ENCODE data around the gene ENPP1. TPM values are rescaled to one million over a fixed set of nuclear protein-coding genes. Genes with fewer than 3 reads are reported as not detected.

ENPP1 gene
- polyA plus RNA-seq, 6 donors from 2014 or later: 0.33 to 1.3 (median 0.75) TPM; not detected in 1

DNA sequence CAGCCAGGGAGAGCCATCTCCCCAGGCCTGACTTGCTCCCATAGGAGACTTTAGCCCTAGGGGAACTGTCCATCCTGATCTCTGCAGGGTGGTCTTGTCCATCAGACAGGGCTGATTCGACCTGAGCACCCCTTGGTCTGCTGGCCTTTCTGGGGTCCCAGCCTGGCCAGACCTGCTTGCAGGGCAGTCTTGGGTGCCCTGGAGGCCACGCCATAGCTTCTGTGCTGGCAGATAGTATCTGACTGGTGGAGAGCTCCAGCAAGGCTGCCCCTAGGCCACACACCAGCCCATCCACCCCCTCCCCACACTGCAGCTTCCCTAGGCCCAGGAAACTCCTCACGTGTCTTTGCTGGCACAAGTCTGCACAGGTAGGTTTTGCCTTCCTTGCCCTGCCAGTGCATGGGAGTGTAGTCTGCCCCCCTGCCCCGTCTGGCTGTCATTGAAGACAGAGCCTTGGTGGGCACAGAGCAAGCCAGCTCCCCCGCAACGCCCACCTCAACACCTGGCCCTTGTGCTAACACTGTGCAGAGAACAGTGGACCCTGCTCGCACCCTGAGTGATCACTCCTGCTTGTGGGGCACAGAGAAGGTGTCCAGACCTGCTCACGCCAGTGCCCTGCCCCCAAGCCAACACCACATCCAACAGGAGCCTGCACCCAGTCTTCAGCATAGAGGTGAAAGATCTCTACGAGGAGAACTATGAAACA lies 111.0 kb downstream of the ENPP1 start:
- Mint-ChIP-seq H3K9me3 (peaks cover 0 to 31% (median 17%) of the 10 kb centered on the region in 7 donors), H3K4me1 (peaks cover 16 to 33% (median 21%) of the 10 kb centered on the region in 3 donors), H3K27me3 (peaks cover 16 to 32% (median 21%) of the 10 kb centered on the region in 3 donors), H3K4me3 (no peak overlapping the region), H3K36me3 (peaks cover 0 to 12% of the 10 kb centered on the region in 2 donors), H3K27ac (no peak overlapping the region)
- DNase-seq (no peak), ATAC-seq (ENCODE audit: low read depth in 2 of 2) (no peak)

DNA sequence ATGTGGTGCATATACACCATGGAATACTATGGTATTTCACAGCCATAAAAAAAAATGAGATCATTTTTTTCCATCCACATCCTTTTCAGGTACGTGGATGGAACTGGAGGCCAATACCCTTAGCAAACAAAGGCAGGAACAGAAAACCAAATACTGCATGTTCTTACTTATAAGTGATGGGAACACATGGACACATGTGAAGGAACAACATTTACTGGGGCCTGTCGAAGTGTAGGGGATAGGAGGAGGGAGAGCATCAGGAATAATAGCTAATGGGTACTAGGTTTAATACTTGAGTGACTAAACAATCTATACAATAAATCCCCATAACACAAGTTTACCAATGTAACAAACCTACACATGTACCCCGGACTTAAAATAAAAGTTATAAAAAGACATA lies 112.8 kb downstream of the ENPP1 start:
- Mint-ChIP-seq H3K36me3 (peaks cover 0 to 12% of the 10 kb centered on the region in 2 donors), H3K4me3 (no peak overlapping the region), H3K9me3 (peaks cover 0 to 33% (median 20%) of the 10 kb centered on the region in 7 donors), H3K27ac (no peak overlapping the region), H3K4me1 (peaks cover 16 to 24% (median 21%) of the 10 kb centered on the region in 3 donors), H3K27me3 (peaks cover 16 to 30% (median 18%) of the 10 kb centered on the region in 3 donors)
- ATAC-seq (ENCODE audit: low read depth in 2 of 2) (no peak), DNase-seq (no peak)

DNA sequence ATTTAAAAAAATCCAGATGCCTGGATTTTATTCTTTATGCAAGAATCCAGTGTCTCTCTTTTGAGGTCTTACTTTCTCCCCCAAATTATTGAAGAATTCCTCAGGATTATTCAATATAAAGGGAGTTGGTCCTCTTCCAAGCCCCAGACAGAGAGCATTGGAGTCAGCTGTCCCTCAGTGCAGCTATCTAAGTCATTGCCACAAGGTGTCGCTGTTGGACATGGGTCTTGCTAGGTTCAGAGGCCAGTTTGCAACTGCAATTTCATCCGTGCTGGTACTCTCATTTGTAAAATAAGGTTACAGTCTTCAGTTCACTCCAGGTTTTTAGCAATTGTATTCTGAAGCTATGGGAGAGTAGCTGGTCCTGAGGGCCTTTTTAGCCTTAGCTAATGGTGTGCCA lies 115.5 kb downstream of the ENPP1 start:
- H3K36me3 Mint-ChIP-seq: no peaks in the 10 kb centered on the region
- no peak overlapping the region for H3K4me3 Mint-ChIP-seq
- peak overlapping the region in 1 of 6 donors; percentile 56 for H3K27ac Mint-ChIP-seq
- peaks cover 0 to 28% (median 19%) of the 10 kb centered on the region in 7 donors for H3K9me3 Mint-ChIP-seq
- DNase-seq (peak; percentile 34), ATAC-seq (ENCODE audit: low read depth in 2 of 2) (peak; percentile 73 to 80)
- H3K4me1 Mint-ChIP-seq: peaks cover 0 to under 1% (median under 1%) of the 10 kb centered on the region in 3 donors
- H3K27me3 Mint-ChIP-seq: peaks cover 8 to 12% (median 11%) of the 10 kb centered on the region in 3 donors

DNA sequence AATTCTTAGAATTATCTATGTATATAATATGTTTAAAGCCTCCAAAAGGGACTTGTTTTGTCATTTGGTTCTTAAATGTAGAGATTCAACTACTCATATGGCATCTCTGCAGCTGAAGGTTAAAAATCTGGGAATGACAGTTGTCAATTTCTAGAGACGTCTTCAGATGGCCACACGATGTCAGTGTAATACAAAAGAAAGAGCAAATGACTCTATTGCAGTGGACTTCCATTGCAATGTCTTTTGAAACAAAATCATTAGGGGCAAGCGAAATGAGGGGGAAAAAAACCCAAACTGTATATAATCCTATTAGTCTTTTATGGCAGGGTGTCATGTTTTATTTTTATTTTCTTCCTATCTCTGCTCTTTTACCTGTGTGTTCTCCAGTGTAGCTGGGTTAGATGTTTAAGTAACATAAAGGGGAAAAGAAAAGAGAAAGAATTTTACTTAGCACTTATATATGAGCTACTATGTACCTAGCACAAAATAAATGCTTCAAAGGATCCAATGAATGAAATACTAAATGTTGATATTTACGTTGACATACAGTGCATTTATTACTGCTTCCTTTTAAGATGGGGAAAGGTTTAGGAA lies 117.2 kb downstream of the ENPP1 start:
- H3K27me3 Mint-ChIP-seq: peaks cover 1 to 7% (median 1%) of the 10 kb centered on the region in 3 donors
- no peaks in the 10 kb centered on the region for H3K36me3 Mint-ChIP-seq
- H3K4me3 Mint-ChIP-seq: no peak overlapping the region
- H3K9me3 Mint-ChIP-seq: peaks cover 0 to 28% (median 19%) of the 10 kb centered on the region in 7 donors
- no peaks in the 10 kb centered on the region for H3K4me1 Mint-ChIP-seq
- no peak overlapping the region for H3K27ac Mint-ChIP-seq
- ATAC-seq (ENCODE audit: low read depth in 2 of 2) (peak in 1 of 2 donors; percentile 45), DNase-seq (no peak)

DNA sequence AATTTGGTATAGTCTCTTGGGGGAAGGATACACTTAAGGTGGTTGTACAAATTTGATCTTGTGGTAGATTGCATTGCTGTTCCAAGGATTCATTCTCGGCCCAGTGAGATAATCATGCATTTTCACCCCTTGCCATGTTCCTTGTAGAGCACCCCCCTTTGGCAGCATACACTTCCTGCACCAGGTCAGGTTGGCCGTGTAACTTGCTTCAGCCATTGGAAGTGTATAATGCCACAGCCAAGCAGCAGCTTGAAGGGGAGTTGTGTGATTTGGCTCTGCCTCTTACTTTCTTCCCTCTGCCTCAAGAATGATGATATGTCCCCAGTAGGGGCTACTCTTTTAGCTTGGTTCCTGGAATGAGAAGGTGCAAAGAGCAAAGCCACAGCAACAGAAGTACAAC lies 121.4 kb downstream of the ENPP1 start:
- ATAC-seq (ENCODE audit: low read depth in 2 of 2) (no peak), DNase-seq (no peak)
- peaks cover 0 to 4% (median 0%) of the 10 kb centered on the region in 7 donors for H3K9me3 Mint-ChIP-seq
- H3K36me3 Mint-ChIP-seq: no peaks in the 10 kb centered on the region
- H3K4me1 Mint-ChIP-seq: no peaks in the 10 kb centered on the region
- peak overlapping the region in 3 of 6 donors; percentile 7 to 38 (median 15) for H3K27ac Mint-ChIP-seq
- H3K4me3 Mint-ChIP-seq: no peak overlapping the region
- H3K27me3 Mint-ChIP-seq: peaks cover 0 to 15% (median 0%) of the 10 kb centered on the region in 3 donors

DNA sequence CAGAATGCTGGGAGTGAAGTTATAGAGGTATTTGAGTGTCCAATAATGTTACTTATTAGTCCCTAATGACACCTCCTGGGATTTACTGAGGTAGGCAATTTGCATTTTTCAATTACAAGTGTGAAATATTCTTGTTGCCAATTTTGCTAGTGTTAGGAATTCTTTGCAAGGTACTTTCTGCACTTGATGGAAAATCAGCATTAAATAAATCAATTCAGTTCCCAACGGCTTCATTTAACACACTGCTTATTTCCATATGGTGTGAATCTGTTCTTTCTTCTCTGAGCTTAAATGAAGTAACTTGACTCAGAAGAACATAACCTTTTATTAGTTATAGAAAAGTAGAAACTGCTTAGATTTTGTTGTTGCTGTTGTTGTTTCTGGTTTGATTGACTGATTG lies 122.2 kb downstream of the ENPP1 start:
- Mint-ChIP-seq H3K27ac (no peak overlapping the region), H3K36me3 (no peaks in the 10 kb centered on the region), H3K9me3 (peaks cover 0 to 2% (median 0%) of the 10 kb centered on the region in 7 donors), H3K4me1 (no peaks in the 10 kb centered on the region), H3K4me3 (no peak overlapping the region), H3K27me3 (peaks cover 0 to 13% (median 0%) of the 10 kb centered on the region in 3 donors)
- DNase-seq (no peak), ATAC-seq (ENCODE audit: low read depth in 2 of 2) (no peak)

DNA sequence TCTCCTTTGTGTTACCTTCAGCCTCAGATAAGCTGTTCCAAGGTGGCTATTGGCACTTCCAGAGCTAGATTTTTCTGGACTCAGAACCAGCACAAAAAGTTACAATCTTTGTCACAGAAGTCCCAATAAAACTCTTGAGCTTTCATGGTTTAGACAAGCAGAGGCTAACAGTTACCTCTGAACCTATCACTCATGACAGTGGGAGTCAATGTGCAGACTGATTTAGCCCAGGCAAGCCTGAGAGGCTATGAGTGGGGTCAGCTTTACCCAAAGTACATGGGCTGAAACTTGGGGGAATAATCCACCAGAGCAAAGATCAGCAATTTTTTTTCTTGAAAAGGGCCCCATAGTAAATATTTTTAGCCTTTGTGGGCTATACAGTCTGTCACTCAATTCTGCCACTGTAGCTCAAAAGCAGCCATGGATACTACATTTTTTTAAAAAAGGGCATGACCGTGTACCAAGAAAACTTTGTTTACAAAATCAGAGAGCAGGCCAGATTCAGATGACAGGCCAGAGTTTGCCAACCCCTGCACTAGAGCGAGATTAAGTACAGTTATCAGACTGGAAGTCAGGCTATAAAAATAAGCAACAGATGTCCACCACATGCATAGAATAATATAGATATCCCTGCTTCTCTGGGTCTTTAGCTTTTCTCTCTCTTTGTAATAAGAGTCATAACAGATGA lies 123.4 kb downstream of the ENPP1 start:
- no peaks in the 10 kb centered on the region for H3K9me3 Mint-ChIP-seq
- DNase-seq: no peak
- H3K36me3 Mint-ChIP-seq: no peaks in the 10 kb centered on the region
- no peak for ATAC-seq (ENCODE audit: low read depth in 2 of 2)
- no peak overlapping the region for H3K27ac Mint-ChIP-seq
- peaks cover 0 to 11% (median 0%) of the 10 kb centered on the region in 3 donors for H3K27me3 Mint-ChIP-seq
- H3K4me1 Mint-ChIP-seq: no peaks in the 10 kb centered on the region
- no peak overlapping the region for H3K4me3 Mint-ChIP-seq

DNA sequence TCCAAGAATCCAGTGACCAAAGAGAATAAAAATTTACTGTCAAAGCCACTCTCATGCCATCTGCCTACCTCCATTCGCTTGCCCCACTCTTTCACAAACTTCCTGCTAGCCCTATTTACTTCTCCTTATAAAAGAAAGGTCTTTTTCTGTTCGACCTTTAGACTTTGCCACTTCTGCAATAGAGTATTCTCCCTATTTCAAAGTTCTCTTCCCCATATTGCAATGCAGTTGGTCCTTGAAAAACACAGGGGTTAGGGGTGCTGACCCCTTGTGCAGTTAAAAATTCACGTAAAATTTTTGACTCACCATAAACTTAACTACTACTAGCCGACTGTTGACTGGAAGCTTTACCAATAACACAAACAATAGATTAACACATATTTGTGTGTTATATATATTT lies 128.3 kb downstream of the ENPP1 start:
- H3K9me3 Mint-ChIP-seq: no peaks in the 10 kb centered on the region
- ATAC-seq (ENCODE audit: low read depth in 2 of 2): no peak
- no peaks in the 10 kb centered on the region for H3K4me1 Mint-ChIP-seq
- H3K4me3 Mint-ChIP-seq: no peak overlapping the region
- H3K36me3 Mint-ChIP-seq: no peaks in the 10 kb centered on the region
- no peak for DNase-seq
- H3K27ac Mint-ChIP-seq: no peak overlapping the region
- H3K27me3 Mint-ChIP-seq: peaks cover 0 to 11% (median 0%) of the 10 kb centered on the region in 3 donors

DNA sequence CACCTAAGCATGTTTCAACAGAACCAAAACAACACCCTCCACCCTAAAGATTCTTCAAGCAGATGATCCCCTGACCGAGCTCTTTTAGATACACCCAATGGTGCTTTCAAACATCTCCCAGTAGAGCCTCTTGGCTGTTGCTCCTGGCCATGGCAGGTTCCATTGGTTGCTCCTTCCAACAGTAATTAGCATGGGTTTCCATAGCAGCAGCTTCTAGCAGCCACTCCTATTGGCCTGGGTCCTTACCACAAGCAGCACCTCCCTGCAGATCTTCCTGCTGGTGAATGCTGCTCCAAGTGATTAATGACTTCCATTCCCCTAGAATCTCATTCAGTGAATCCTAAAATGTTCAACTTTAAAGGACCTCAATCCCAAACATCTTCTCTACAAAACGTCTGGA lies 129.4 kb downstream of the ENPP1 start:
- no peaks in the 10 kb centered on the region for H3K4me1 Mint-ChIP-seq

DNA sequence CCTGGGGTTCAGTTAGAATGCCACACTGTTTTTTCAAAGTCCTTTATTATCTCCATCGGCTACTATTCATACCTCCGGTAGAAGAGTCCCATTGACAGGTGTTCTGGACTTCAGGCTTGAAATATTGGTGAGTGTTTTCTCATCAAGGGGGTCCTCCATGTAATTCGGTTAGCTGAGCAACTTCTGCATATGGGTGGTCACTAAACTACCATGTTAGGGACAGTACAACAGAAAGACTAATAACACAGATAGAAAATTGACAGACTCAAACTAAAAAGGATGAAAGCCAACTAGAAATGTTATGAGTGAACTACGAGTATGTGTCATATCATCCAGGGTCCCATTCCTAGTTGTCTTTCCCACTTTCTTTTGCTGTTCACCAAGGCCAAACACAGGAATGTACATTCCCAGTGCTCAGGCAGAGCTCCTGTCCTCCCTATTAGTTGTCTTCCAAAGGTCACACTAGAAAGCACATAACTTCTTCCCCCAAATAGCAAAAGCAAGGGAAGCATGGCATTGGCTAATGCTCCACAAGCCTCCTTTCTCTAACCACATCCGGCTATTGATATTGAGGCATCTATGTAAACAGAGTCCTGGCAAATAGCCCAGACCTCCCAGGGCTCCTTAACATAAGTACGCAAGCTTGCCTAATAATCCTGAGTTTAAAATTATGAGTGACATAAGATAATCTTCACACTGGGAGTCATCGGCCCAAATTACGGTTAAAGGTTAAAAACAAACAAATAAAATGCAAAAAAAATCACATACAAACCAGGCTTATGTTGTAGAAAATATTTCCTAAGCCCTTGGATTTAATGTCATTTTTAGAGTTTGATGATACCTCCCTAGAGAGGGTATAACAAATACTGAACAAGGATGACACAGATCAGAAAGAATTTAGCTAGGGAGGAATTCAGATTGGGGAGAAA lies 130.1 kb downstream of the ENPP1 start:
- Mint-ChIP-seq H3K36me3 (no peaks in the 10 kb centered on the region), H3K4me3 (no peak overlapping the region), H3K4me1 (no peaks in the 10 kb centered on the region), H3K27me3 (peaks cover 0 to 6% (median 0%) of the 10 kb centered on the region in 3 donors), H3K9me3 (no peaks in the 10 kb centered on the region), H3K27ac (no peak overlapping the region)
- DNase-seq: no peak
- no peak for ATAC-seq (ENCODE audit: low read depth in 2 of 2)

More for the DNA sequence above, 129.4 kb downstream of the ENPP1 start:
- no peaks in the 10 kb centered on the region for H3K36me3 Mint-ChIP-seq
- H3K27me3 Mint-ChIP-seq: peaks cover 0 to 6% (median 0%) of the 10 kb centered on the region in 3 donors
- no peak overlapping the region for H3K4me3 Mint-ChIP-seq
- no peak for DNase-seq
- ATAC-seq (ENCODE audit: low read depth in 2 of 2): no peak
- H3K9me3 Mint-ChIP-seq: no peaks in the 10 kb centered on the region
- no peak overlapping the region for H3K27ac Mint-ChIP-seq
